KMS-11 (cell line): ENCODE data around the gene SLCO3A1.

ENCODE experiments used
- H2AFZ ChIP-seq: fragments of 200-600 bp; sonication (generic); 2 replicates; pipeline ENCODE4 v1.6.1; 2016; ENCODE audit warnings: antibody characterized with exemption, mixed run types, low read depth
- H3K27ac ChIP-seq: fragments of 200-600 bp; sonication (generic); 2 replicates; pipeline ENCODE4 v1.6.1; 2016; ENCODE audit warnings: mild to moderate bottlenecking, mixed run types
- H3K27me3 ChIP-seq: fragments of 200-600 bp; sonication (generic); 2 replicates; pipeline ENCODE4 v1.6.1; 2017; ENCODE audit warnings: mild to moderate bottlenecking, low read depth, mixed run types, moderate library complexity; ENCODE audit not compliant: insufficient read depth
- H3K36me3 ChIP-seq: fragments of 200-600 bp; sonication (generic); 2 replicates; pipeline ENCODE4 v1.6.1; 2017; ENCODE audit warnings: mild to moderate bottlenecking, mixed run types; ENCODE audit not compliant: insufficient read depth
- H3K4me1 ChIP-seq: fragments of 200-600 bp; sonication (generic); 2 replicates; pipeline ENCODE4 v1.6.1; 2016; ENCODE audit warnings: mild to moderate bottlenecking, low read depth, mixed run types; ENCODE audit not compliant: poor library complexity, severe bottlenecking
- H3K4me2 ChIP-seq: fragments of 200-600 bp; sonication (generic); 2 replicates; pipeline ENCODE4 v1.7.0; 2016; ENCODE audit warnings: mild to moderate bottlenecking, mixed run types
- H3K4me3 ChIP-seq: fragments of 200-600 bp; sonication (generic); IDR thresholded peaks from 2 replicates; pipeline ENCODE4 v1.6.1; 2017; ENCODE audit warnings: low read depth, low read length, mixed read lengths; ENCODE audit not compliant: insufficient read depth
- H3K79me2 ChIP-seq: fragments of 200-600 bp; sonication (generic); 2 replicates; pipeline ENCODE4 v1.6.1; 2016; ENCODE audit warnings: low read depth, mixed run types; ENCODE audit not compliant: insufficient read depth
- H3K9ac ChIP-seq: fragments of 200-600 bp; sonication (generic); 2 replicates; pipeline ENCODE4 v1.6.1; 2016; ENCODE audit warnings: mild to moderate bottlenecking, mixed run types
- H4K20me1 ChIP-seq: fragments of 200-600 bp; sonication (generic); 2 replicates; pipeline ENCODE4 v1.6.1; 2016; ENCODE audit warnings: mild to moderate bottlenecking, mixed run types; ENCODE audit not compliant: insufficient read depth
- CTCF ChIP-seq: fragments of 200-600 bp; sonication (generic); conservative IDR thresholded peaks from 2 replicates; pipeline ENCODE4 v1.6.1; 2017; ENCODE audit warnings: low read depth, mild to moderate bottlenecking, antibody characterized with exemption, low read length, moderate library complexity, mixed read lengths

Gene SLCO3A1

GRCh38 chr15:92112180-92112579 lies 258.7 kb downstream of the SLCO3A1 start:
- no peak overlapping the region for H3K9ac ChIP-seq
- TF ChIP-seq CTCF = no peak
- H3K4me2 ChIP-seq = no peak overlapping the region
- H3K79me2 ChIP-seq = no peaks in the 10 kb centered on the region
- H3K36me3 ChIP-seq = no peaks in the 10 kb centered on the region
- H3K27ac ChIP-seq = no peak overlapping the region
- no peaks in the 10 kb centered on the region for H3K27me3 ChIP-seq
- H3K4me3 ChIP-seq = no peak overlapping the region
- H4K20me1 ChIP-seq = no peaks in the 10 kb centered on the region
- H2AFZ ChIP-seq = no peak overlapping the region
- H3K4me1 ChIP-seq = no peaks in the 10 kb centered on the region

- no peaks in the 10 kb centered on the region for H3K36me3 ChIP-seq
- no peaks in the 10 kb centered on the region for H3K27me3 ChIP-seq
- no peak overlapping the region for H2AFZ ChIP-seq
- no peak overlapping the region for H3K9ac ChIP-seq
- no peaks in the 10 kb centered on the region for H3K79me2 ChIP-seq
- H3K4me2 ChIP-seq = no peak overlapping the region
- no peak for TF ChIP-seq CTCF
- H3K4me3 ChIP-seq = no peak overlapping the region
- no peaks in the 10 kb centered on the region for H4K20me1 ChIP-seq
- H3K27ac ChIP-seq = no peak overlapping the region
- no peaks in the 10 kb centered on the region for H3K4me1 ChIP-seq
Measured at GRCh38 chr15:92112711-92113110, 259.2 kb downstream of the SLCO3A1 start.

- H3K27me3 ChIP-seq = no peaks in the 10 kb centered on the region
- H3K36me3 ChIP-seq = no peaks in the 10 kb centered on the region
- no peaks in the 10 kb centered on the region for H3K4me1 ChIP-seq
- H4K20me1 ChIP-seq = no peaks in the 10 kb centered on the region
- no peak overlapping the region for H3K4me3 ChIP-seq
- no peak overlapping the region for H3K4me2 ChIP-seq
- no peak overlapping the region for H3K9ac ChIP-seq
- H3K79me2 ChIP-seq = no peaks in the 10 kb centered on the region
- TF ChIP-seq CTCF = no peak
- H2AFZ ChIP-seq = no peak overlapping the region
- H3K27ac ChIP-seq = no peak overlapping the region
Measured at GRCh38 chr15:92113832-92114231, 260.3 kb downstream of the SLCO3A1 start.

- no peak overlapping the region for H3K4me2 ChIP-seq
- no peak overlapping the region for H3K27ac ChIP-seq
- no peak overlapping the region for H2AFZ ChIP-seq
- H3K36me3 ChIP-seq = no peaks in the 10 kb centered on the region
- H3K79me2 ChIP-seq = no peaks in the 10 kb centered on the region
- no peaks in the 10 kb centered on the region for H3K27me3 ChIP-seq
- no peaks in the 10 kb centered on the region for H3K4me1 ChIP-seq
- no peak overlapping the region for H3K9ac ChIP-seq
- no peak for TF ChIP-seq CTCF
- no peaks in the 10 kb centered on the region for H4K20me1 ChIP-seq
- H3K4me3 ChIP-seq = no peak overlapping the region
Measured at GRCh38 chr15:92115834-92116233, 262.3 kb downstream of the SLCO3A1 start.

- no peak overlapping the region for H3K4me2 ChIP-seq
- H3K27ac ChIP-seq = no peak overlapping the region
- no peaks in the 10 kb centered on the region for H3K36me3 ChIP-seq
- TF ChIP-seq CTCF = no peak
- no peaks in the 10 kb centered on the region for H3K4me1 ChIP-seq
- no peak overlapping the region for H2AFZ ChIP-seq
- H3K4me3 ChIP-seq = no peak overlapping the region
- H3K27me3 ChIP-seq = no peaks in the 10 kb centered on the region
- no peaks in the 10 kb centered on the region for H3K79me2 ChIP-seq
- H4K20me1 ChIP-seq = no peaks in the 10 kb centered on the region
- no peak overlapping the region for H3K9ac ChIP-seq
Measured at GRCh38 chr15:92116330-92116729, 262.8 kb downstream of the SLCO3A1 start.
